ENCODE data around the gene GATB.

Gene GATB

DNA sequence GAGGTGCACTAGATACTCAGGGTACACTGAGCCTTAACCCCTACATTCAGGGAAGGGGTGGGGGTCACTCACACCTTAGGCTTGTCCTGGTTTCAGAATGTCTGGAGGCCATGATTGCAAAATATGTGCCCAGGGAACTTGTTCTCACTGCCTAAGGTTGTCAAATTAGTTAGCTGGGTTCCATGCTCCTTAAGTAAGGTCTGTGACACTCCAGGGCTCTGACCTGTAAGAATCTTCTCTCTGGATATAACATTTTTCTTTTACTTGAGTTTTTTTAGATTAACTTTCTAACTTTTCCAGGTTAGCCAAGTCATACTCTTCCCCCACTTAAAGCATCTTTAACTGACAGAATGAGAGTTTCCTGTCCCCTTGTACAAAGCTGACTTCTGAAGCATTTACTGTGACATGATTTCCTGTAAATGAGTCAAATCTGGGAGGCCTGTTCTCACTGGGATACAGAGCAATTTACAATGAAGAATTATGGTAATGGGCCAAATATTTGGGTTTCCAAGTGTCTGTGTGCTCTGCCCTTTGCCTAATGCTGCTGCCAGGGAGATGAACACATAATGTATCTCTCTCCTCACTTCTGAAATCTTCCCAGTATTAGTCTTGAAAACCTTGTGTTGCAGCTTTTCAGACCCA is 101.7 kb downstream of the GATB start:
- Histone ChIP-seq H3K36me3 (peaks cover 20% of the 10 kb centered on the region), H3K27ac (no peak overlapping the region), H3K4me3 (ENCODE audit: low read depth in 1 of 2, low read length in 1 of 2) (no peak overlapping the region), H3K4me1 (ENCODE audit: control insufficient read depth in 1 of 2, insufficient read depth in 1 of 2, low read depth in 1 of 2, low read length in 1 of 2) (no peaks in the 10 kb centered on the region), H3K9me3 (no peaks in the 10 kb centered on the region), H3K27me3 (no peaks in the 10 kb centered on the region)
- TF ChIP-seq, protein P1, sequence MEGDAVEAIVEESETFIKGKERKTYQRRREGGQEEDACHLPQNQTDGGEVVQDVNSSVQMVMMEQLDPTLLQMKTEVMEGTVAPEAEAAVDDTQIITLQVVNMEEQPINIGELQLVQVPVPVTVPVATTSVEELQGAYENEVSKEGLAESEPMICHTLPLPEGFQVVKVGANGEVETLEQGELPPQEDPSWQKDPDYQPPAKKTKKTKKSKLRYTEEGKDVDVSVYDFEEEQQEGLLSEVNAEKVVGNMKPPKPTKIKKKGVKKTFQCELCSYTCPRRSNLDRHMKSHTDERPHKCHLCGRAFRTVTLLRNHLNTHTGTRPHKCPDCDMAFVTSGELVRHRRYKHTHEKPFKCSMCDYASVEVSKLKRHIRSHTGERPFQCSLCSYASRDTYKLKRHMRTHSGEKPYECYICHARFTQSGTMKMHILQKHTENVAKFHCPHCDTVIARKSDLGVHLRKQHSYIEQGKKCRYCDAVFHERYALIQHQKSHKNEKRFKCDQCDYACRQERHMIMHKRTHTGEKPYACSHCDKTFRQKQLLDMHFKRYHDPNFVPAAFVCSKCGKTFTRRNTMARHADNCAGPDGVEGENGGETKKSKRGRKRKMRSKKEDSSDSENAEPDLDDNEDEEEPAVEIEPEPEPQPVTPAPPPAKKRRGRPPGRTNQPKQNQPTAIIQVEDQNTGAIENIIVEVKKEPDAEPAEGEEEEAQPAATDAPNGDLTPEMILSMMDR (IDR thresholded peaks at IDR 0.05), result no peak

DNA sequence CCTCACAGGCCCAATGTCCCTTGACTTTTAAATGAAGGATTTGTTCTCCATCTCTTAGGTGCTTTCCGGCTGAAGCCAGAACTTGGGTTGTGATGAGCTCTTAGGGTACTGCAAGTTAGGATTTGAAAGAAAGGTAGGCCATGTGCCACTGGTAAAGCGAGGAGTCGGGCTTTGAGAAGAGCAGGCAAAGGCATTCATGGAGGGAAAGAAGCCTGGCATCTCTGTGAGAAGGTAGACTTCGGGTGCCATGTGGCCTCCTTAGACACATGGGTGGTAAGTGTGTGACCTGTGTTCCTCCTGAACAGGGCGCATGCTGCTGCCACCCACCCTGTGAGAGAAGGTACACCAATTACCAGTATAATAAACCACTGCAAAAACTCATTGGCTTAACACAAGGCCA is 102.9 kb downstream of the GATB start:
- H3K27ac ChIP-seq, result no peak overlapping the region
- no peaks in the 10 kb centered on the region for H3K4me1 ChIP-seq (ENCODE audit: control insufficient read depth in 1 of 2, insufficient read depth in 1 of 2, low read depth in 1 of 2, low read length in 1 of 2)
- peaks cover 20% of the 10 kb centered on the region for H3K36me3 ChIP-seq
- H3K4me3 ChIP-seq (ENCODE audit: low read depth in 1 of 2, low read length in 1 of 2), result no peak overlapping the region
- TF ChIP-seq, protein P1 (IDR thresholded peaks at IDR 0.05), result no peak
- no peaks in the 10 kb centered on the region for H3K27me3 ChIP-seq
- H3K9me3 ChIP-seq, result no peaks in the 10 kb centered on the region

DNA sequence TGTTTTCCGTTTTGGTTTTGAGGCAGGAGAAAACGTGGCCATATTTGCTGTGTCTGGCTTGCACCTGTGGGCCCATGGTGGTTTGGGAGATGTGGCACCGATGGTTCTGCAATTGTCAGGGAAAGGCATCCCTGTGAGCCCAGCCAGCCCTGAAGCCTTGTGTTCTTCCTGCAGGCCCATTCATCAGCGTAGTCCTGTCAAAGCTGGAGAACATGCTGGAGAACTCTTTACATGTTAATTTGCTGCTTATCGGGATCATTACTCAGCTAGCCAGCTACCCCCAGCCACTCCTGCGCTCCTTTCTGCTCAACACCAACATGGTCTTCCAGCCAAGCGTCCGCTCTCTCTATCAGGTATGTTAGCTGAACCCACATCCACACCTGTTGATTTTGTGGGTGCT is 104.7 kb downstream of the GATB start:
- Histone ChIP-seq H3K9me3 (no peaks in the 10 kb centered on the region), H3K27me3 (no peaks in the 10 kb centered on the region), H3K4me3 (ENCODE audit: low read depth in 1 of 2, low read length in 1 of 2) (no peak overlapping the region), H3K27ac (no peak overlapping the region), H3K36me3 (peaks cover 20% of the 10 kb centered on the region), H3K4me1 (ENCODE audit: control insufficient read depth in 1 of 2, insufficient read depth in 1 of 2, low read depth in 1 of 2, low read length in 1 of 2) (no peaks in the 10 kb centered on the region)
- TF ChIP-seq, protein P1 (IDR thresholded peaks at IDR 0.05), result no peak

DNA sequence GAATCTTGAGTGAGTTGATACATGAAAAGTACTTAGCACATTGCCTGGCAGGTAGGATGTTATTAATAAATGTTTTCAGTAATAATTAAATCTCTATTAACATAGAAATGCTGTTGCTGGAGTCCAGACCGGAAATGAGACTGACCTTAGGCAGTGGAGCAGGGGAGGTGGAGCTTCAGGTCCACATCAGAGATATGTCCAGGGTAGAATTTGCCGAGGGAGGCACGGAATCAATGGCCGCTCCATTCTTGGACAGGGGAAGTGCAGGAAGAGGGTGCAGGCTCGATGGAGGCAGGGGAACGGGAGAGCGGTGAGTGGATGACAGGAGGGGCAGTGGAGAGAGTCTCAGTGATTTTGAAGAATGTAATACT is 107.3 kb downstream of the GATB start:
- H3K27ac ChIP-seq, result no peak overlapping the region
- H3K9me3 ChIP-seq, result no peaks in the 10 kb centered on the region
- no peak overlapping the region for H3K4me3 ChIP-seq (ENCODE audit: low read depth in 1 of 2, low read length in 1 of 2)
- peaks cover 28% of the 10 kb centered on the region for H3K36me3 ChIP-seq
- no peaks in the 10 kb centered on the region for H3K4me1 ChIP-seq (ENCODE audit: control insufficient read depth in 1 of 2, insufficient read depth in 1 of 2, low read depth in 1 of 2, low read length in 1 of 2)
- no peaks in the 10 kb centered on the region for H3K27me3 ChIP-seq
- TF ChIP-seq, protein P1 (IDR thresholded peaks at IDR 0.05), result no peak

DNA sequence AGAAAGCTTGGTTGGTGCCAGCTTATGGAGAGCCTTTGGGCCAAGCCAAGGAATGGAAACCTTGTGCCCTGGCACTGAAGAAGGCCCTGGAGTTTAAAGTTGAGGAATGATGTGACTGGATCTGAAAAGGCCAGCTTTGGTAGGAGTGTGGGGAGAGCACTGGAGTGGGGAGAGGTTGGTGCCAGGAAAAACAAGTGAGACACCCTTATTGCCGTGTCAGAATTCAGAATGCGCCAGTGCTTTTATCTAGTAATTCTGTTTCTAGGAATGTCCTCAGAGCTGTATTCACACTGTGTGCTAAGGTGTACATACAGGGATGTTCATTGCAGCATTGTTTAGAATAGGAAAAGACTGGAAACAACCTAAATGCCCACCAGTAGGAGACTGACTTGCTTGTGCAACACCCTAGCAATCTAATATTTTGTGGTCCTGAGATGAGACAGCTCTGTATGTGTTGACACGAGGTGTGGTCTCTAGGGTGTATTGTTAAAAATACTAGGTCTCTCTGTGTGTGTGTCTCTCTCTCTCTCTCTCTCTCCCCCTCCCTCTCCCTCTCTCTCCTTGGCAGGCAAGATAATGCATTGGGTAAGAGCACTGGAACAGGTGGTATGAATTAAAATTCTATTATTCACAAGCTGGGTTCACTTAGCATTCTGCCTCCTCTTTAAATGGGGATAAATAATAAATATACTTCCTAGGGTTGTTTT is 107.8 kb downstream of the GATB start:
- TF ChIP-seq, protein P1 (IDR thresholded peaks at IDR 0.05), result no peak
- Histone ChIP-seq H3K27me3 (no peaks in the 10 kb centered on the region), H3K4me3 (ENCODE audit: low read depth in 1 of 2, low read length in 1 of 2) (no peak overlapping the region), H3K27ac (no peak overlapping the region), H3K36me3 (peaks cover 24% of the 10 kb centered on the region), H3K4me1 (ENCODE audit: control insufficient read depth in 1 of 2, insufficient read depth in 1 of 2, low read depth in 1 of 2, low read length in 1 of 2) (no peaks in the 10 kb centered on the region), H3K9me3 (no peaks in the 10 kb centered on the region)

All from neutrophil (primary cell).